G401 (cell line): Measurements from ENCODE around the gene HS1BP3. TPM values are rescaled to one million over a fixed set of nuclear protein-coding genes. Genes with fewer than 3 reads are reported as not detected.

Source experiments
- DNase-seq: peaks from one replicate; pipeline ENCODE4 v3.0.0-alpha.2; 2015; ENCODE audit warnings: low spot score
- in situ Hi-C: cut with HindIII; loops from 2 replicates; pipeline ENCODE4 v1.10.0; 2016; ENCODE audit warnings: low sequenced_read_pairs, mixed read lengths
- total RNA-seq: library from RNA; depleted of rRNA; stranded (reverse); fragments of >200 nt; shearing (Covaris generic); gene quantifications from 2 replicates; pipeline ENCODE4 v1.2.3, GENCODE V29; 2014

The HS1BP3 gene
- total RNA-seq, 1 experiment from 2014 or later = 53.7 TPM

DNA sequence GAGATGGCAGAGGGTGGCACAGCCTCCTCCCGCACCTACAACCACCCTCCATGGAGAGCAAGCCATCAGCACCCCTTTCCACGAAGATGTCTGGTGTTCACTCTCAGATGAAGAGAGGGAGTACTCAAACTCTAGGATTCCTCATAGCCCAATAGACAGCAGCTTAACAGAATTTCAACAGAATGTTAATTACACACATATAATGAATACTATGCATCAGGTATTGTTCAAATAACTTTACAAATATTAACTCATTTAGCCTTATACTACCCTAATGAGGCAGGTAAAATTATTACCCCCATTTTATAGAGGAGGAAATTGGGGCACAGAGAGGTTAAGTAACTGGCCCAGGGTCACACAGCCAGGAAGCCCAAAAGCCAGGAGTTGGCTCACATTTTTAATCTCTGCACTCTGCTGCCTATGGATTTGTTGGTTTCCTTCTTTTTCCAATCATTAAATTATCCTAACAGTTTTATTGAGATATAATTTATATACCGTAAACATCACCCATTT, 39.0 kb downstream of the HS1BP3 start:
- in situ Hi-C loops = no loop called here
- DNase-seq = no peak

DNA sequence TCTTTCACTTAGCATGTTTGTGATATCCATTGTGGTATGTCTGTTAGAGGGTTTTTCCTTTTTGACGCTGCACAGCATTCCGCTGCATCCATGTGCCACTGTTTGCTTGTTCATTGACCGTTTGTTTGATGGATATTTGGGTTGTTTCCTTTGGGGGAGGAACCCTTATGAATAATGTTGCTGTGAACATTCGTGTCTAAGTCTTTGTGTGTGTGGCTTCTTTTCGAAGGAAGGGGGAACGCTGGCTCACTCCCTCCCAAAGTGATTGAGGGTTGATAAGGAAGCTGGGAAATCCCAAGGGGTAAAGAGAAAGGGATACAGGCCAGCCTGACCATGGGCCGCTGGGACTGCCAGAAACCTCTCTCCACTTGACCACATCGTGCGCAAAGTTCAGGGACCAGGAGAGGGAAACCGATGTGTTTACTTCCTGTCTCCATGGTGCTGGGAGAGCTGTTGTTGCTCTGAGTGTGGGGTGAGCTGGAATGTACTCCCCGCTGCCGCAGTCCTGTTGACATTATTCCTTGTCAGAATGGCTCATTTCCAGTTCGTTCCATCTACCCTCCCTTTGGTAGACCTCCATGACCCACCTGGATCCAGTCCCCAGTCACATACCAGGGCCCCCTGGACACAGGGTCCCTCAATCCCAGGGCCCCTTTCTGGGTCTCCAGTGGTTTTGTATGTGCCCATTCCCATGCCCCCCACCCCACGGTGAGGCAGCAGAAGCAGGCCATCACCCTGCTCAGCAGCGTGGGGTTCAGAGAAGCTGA, 39.6 kb downstream of the HS1BP3 start:
- in situ Hi-C loops = no loop called here
- DNase-seq = no peak

DNA sequence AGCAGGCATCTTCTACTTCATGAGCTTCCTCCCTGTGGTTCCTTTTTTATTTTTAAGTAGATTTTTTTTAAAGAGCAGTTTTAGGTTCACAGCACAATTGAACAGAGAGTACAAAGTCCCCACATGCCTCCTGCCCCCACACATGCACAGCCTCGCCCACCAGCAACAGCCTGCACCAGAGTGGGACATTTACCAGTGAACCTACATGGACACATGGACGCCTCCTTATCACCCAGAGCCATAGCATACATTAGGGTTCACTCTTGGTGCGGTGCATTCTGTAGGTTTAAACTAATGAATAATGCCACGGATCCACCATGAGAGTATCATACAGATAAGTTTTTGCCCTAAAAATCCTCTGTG, 40.9 kb downstream of the HS1BP3 start:
- in situ Hi-C loops = no loop called here
- no peak for DNase-seq

DNA sequence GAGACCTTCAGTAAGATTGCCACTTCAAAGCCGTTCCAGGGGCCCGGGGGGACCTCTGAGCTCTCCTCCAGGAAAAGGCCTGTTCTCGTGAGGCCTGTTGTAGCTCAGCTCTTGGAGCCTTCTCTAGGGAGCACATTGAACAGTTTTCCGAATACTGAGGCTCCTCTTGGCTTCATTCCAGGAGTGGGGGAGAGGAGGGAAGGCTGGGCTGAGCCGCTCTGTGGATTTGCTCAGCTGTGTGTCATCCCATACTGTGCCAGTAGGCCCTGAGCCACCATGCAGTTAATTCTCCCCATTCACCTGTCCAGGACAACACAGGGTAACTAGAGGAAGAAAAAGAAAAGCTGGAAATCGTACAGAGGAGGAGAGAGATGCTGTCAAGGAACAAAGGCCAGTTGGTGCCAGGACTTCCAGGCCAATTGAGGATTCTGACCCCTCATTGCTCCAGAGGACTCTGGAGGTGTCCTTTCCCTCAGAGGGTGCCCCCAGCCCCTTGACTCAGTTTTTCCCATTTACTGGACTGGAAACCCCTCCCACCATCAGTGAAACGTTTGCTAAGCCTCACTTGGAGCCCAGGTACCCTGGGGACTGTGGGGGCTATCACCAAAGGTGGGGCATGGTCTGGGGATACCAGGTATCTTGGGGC, 41.4 kb downstream of the HS1BP3 start:
- in situ Hi-C loops = no loop called here
- DNase-seq = no peak

DNA sequence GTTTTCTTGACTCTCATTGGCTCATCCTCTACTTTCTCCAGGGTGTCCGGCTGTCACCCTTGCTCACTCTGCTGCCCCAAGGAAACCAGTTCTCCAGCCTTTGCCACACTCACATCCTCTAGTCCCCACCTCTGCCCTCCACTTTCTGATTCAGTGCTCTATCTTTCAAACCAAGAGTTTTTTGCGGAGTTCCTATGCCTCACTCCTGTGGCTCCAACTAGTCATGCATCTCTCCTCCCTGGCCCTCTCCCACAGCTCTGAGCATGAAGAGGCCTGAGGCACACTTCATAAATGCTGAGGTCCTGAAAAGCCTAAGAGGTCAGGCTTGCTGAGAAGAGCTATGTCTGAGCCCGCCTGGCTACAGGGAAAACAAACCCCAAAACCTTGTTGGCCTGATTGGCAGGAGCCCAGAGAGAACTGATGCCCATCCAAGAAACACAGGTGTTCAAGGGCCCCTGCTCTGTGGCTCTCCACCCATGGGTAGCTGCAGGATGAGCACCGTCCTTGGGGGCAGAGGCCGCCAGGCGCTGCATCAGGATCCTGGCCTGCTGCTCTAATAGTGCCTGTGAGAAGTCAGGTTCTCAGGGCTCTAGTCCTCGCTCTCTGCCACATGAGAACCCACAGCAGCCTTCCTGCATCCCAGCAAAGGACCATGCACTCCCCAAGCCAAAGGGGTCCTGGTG, 42.1 kb downstream of the HS1BP3 start:
- DNase-seq = no peak
- in situ Hi-C loops = no loop called here

DNA sequence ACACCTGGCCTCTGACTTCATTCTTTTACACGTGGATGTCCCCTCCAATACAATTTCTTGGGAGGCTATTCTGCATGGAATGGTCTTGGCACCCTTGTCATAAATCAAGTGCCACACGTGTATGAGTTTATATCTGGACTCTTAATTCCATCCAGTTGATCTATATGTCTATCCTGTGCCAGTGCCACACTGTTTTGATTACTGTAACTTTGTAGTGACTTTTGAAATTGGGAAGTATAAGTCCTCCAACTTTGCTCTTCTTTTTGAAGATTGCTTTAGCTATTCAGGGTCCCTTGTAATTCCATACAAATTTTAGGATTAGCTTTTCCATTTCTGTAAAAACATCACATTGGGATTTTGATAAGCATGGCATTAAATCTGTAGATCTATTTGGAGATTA, 43.5 kb downstream of the HS1BP3 start:
- in situ Hi-C loops = no loop called here
- no peak for DNase-seq

DNA sequence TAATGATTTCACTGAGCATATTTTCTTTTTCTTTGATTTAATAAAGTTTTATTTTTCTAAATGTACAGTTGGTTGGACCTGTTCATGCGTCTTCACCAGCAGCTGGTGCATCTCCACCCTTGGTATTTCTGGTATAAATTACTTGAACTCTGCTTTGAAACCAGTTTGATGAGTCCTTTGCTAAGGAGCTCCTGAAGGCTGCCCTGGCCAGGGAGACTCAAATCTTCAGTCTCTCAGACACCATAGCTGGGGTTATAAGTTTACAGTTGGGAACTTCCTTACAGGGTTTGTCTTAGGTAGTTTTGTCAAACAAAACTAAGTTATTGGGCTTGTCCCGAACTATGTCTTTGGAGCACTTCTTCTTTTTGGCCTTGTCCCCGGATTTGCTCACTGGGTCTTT, 44.7 kb downstream of the HS1BP3 start:
- no peak for DNase-seq
- in situ Hi-C loops = no loop called here

DNA sequence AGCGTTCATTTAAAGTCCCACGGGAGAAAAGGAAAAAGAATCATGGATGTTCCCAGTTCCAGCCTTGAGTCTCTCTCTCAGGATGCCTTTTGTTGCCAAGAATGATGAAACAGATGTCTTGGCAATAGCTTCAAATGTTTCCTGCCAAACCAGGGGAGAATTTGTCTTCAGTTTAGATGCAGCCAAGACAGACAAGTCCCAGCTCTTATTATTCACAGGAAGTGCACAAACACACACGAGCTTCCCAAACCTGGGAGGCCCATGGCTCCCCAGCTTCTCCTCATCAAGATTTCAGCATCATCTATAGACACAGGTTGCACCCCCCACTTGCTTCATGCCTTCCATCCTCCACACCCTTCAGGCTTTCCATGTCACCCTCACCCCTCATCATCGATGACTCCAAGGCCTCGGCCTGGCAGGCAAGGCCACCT, 45.9 kb downstream of the HS1BP3 start:
- DNase-seq = peak; percentile 52
- in situ Hi-C loops = no loop called here

DNA sequence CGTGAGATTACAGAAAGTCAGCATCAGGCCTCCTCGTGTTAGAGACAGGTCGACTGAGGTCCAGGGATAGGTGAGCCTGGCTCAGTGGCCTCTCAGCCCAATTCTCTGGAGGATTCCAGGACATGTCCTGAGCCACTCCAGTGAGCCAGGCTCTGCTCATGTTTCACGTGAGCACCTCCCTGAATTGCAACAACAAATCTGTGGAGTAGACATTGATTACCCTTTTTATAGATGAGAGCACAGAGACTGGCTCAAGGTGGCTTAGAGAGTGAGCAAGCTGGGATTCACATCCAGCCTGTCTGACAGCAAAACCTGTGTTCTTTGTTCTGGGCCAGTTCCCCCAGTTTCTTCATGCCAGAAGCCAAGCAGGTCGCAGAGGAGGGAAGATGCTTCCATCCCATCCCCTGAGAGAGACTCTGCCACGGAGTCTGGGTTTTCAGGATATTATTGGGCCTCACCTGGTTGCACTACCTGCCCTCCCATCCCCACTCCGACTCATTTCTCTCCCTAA, 46.4 kb downstream of the HS1BP3 start:
- DNase-seq = no peak
- in situ Hi-C loops = no loop called here

DNA sequence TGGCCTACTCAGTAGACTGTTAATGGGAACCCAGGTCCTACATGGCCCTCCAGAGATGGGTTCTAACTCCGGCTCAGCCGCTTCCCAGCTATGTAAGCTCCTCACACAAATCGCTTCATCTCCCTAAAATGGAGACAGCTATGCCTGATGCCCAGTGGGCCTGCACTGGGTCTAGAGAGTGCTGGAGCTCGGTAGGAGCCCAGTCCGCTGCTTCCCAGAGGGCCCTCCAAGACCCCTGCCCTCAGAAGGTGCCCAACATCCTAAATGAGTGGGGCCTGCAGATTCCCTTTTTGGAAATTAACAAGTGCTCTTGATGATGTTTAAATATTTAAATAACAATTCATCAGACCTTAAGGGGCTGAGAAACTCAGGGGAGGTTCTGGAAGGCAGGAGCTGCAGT, 47.1 kb downstream of the HS1BP3 start:
- DNase-seq = no peak
- in situ Hi-C loops = no loop called here

DNA sequence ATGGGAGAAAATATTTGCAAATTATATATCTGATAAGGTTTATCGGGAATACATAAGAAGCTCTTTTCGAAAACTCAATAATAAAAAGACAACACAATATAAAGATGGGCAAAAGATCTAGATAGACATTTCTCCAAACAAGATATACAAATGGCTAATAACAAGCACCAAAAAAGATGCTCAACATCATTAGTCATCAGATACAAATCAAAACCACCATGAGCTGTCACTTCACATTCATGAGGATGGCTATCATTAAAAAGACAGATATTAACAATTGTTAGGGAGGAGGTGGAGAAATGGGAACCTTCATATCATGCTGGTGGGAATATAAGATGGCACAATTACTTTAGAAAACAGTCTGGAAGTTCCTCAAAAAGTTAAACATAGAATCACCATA, 48.1 kb downstream of the HS1BP3 start:
- DNase-seq = no peak
- in situ Hi-C loops = no loop called here

DNA sequence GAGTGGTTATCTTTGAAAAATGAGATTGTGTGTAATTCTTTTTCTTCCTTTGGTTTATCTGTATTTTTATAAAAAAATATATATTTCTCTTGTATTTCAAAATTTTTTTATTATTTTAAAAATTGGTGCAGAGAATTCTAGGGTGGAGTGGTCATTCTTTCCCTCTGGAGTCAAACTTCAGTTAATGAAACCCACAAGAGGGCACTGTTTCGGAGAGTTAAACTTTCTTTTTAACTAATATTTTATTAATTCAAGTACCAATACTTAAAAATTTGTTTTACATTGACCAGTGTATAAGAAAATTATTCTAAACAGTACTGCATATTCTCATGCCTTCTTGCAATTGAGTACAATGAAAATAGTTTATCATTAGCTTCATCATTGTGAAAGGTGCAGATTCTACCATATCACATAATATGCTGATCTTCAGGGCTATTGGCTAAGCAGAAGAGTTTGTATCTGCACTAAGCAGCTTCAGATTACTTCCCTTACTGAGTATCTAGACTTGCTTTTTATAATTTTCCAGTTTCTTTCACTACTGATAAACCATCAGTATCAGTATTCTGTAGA, 50.1 kb downstream of the HS1BP3 start:
- in situ Hi-C loops = no loop called here
- no peak for DNase-seq

DNA sequence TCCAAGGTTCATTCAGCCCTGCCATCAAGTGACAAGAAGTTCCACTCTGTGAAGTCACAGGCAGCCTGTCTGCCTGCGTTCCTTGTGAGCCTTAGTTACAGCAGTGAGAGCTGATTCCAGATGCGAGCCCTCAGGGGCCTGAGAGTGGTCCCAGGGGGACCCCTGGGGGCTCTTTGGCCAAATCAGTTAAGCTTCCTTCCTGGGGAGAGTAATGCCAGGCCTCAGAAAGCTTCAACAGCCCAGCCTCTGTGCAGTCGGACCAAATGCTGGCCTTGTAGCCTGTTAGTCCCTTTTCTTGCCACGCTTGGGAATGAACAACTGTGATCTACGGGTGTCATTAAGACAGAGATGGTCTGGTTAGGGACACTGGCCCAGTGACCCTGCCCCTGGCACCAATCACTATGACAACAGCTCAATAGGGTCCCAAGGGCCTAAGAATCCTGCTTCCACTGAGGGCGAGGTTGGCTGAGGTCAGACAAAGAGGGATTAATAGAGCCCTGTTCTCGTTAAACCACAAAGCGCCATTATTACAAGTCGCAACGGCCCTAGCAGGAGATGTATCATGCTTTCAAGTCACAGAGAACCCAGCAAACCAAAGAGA, 50.9 kb downstream of the HS1BP3 start:
- in situ Hi-C loops = no loop called here
- DNase-seq = no peak

DNA sequence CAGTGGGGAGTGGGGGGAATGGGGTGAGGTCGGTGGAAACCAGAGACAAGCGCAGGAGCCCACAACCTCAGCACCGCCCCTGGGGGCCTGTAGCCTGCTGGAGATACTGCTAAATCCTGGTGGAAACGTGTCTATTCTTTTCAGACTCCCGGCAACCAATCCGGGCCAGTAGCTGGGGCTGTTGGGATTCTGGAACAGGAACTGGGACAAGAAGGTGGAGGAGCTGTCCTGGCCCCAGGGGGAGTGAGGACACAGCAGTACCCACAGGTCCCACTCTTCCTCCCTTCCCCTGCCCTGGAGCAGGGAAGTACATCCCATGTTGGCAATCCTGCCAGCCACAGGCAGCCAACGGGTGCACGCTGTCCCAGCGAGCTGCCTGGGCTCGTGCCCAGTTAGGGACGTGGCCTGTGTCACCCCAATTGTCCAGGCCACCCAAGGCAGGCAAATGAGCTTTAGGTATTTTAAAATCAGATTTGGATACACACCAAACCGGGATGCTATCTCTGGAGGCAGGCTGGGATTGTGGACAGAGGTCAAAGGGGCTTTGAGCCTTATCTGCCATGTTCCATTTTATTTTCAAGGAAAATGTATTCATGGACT, 51.8 kb downstream of the HS1BP3 start:
- no peak for DNase-seq
- in situ Hi-C loops = no loop called here

DNA sequence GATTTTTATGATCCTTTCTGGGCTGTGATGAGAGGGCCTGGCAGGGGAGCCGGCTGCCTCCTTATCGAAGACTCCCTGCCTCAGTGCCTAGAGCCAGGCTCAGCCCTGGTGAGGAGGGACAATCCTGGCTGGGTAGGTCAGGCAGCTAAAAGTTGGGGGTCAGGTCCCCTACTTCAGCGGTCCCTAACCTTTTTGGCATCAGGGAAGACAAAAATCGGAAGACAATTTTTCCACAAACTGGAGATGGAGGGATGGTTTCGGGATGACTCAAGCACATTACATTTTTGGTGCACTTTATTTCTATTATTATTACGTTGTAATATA, 53.1 kb downstream of the HS1BP3 start:
- no peak for DNase-seq
- in situ Hi-C loops = no loop called here

DNA sequence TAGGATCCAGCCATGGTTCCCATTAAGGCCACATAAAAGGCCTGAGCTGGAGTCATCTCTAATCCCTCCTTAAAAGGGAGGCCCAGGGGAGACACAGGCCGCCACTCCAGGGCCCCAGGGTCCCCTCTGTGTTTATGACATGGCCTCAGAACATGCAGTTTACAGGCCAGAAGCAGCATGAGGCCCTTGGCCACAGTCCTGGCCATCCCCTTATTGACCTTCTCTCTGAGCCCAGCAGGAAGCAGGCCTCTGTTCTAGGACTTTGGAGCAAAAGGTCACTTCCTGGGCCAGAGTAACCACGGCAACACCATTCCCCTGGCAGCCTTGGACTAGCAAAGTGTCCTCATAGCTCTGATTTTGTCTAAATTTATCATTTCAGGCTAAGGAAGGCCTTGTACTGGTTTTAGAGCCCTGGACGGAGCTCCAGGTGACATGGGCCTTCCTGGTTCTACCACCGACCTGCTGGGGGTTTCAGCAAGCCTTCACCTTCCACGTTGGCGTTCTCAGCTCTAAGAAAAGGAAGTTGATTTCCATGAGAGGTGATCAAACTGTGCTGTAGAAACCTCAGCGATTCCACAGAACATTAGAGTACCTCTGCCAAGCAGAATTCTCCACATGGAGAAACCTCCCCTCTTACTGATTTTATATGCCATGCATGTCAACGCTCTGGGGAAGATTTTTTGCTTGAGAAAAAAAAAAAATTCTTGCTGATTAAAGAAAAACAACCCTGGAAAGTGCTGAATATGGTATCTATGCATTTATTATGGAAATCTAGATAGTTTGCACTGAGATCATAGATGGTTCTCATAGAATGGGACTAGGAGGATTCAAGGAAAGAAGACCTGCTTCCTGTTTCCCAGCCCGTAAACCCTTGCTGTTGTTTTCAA, 53.7 kb downstream of the HS1BP3 start:
- in situ Hi-C loops = no loop called here
- DNase-seq = peak; percentile 79

DNA sequence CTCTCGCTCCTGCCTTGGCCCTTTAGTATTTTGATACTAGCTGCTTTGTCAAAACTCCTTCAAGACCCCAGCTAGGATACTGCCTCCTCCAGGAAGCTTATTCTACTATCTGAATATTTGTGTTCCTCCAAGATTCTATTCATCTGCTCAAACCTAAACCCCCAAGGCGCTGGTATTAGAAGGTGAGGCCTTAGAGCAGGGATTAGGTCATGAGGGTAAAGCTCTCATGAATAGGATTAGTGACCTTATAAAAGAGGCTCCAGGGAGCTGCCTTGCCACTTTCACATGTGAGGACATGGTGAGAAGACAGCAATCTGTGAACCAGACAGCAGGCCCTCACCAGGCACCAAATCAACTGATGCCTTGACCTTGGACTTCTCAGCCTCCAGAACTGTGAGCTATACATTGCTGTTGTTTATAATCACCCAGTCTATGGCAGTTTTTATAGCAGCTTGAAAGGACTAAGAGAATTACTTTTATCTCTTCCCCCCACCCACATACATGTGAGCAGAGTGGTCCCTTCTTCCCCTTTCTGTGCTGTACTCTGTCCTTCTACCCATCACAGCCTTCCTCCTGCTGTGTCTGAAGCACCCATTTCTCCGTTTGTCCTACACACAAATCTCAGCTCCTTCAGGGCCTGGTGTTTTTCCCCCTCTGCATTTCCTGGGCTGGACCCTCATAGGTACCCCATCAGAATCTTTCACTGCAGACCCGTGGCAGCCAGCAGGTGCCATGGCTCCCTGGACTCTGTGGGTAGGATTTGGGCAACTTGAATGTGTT, 54.5 kb downstream of the HS1BP3 start:
- in situ Hi-C loops = no loop called here
- DNase-seq = peak; percentile 65
